K562 (cell line): ENCODE results near the gene MCMBP. TPM values are rescaled to one million over a fixed set of nuclear protein-coding genes. Genes with fewer than 3 reads are reported as not detected.

Source experiments
- ARHGAP35 ChIP-seq: fragments of 450-650 bp; IDR thresholded peaks from 2 replicates; pipeline ENCODE4 v1.6.1; 2018; ENCODE audit not compliant: partially characterized antibody
- BMI1 ChIP-seq: fragments of 150-350 bp; IDR thresholded peaks from 2 replicates; pipeline ENCODE4 v1.6.1; 2014; ENCODE audit warnings: low read length
- DMBX1 ChIP-seq: fragments of 250-450 bp; sonication (Bioruptor Pico); IDR thresholded peaks from 2 replicates; pipeline ENCODE4 v1.8.0; 2022; ENCODE audit warnings: inconsistent platforms, mild to moderate bottlenecking, moderate library complexity, borderline replicate concordance
- ELF4 ChIP-seq: fragments of 450-650 bp; formaldehyde crosslinking; IDR thresholded peaks from 2 replicates; pipeline ENCODE4 v1.4.0; 2022; ENCODE audit warnings: missing genetic modification characterization
- FOSL1 ChIP-seq: fragments of 200-800 bp; sonication (Bioruptor generic); conservative IDR thresholded peaks from 2 replicates; pipeline ENCODE4 v1.6.1; 2016; ENCODE audit warnings: missing genetic modification characterization, missing compliant biosample characterization
- KDM1A ChIP-seq, 2 experiments: fragments of 450-650 bp; IDR thresholded peaks; 2 replicates each; pipeline ENCODE4 v1.6.1; 2016; ENCODE audit warnings: mild to moderate bottlenecking in 2 of 2
- LCOR ChIP-seq: sonication (generic); formaldehyde crosslinking; IDR thresholded peaks from 2 replicates; pipeline ENCODE4 v1.8.0; 2022; ENCODE audit warnings: mild to moderate bottlenecking, missing genetic modification reagents
- NR2F6 ChIP-seq: fragments of 450-650 bp; formaldehyde crosslinking; IDR thresholded peaks from 2 replicates; pipeline ENCODE4 v1.4.0; 2020; ENCODE audit warnings: mild to moderate bottlenecking
- PRPF4 ChIP-seq: fragments of 200-400 bp; formaldehyde crosslinking; IDR thresholded peaks from one replicate; pipeline ENCODE4 v1.6.1; 2017; ENCODE audit warnings: low read length, low read depth, mild to moderate bottlenecking; ENCODE audit not compliant: insufficient read depth, poor library complexity, severe bottlenecking
- RBM25 ChIP-seq: fragments of 200-400 bp; formaldehyde crosslinking; IDR thresholded peaks from 2 replicates; pipeline ENCODE4 v1.6.1; 2018; ENCODE audit warnings: low read length, low read depth, moderate library complexity; ENCODE audit not compliant: severe bottlenecking
- RBM34 ChIP-seq: fragments of 200-400 bp; formaldehyde crosslinking; IDR thresholded peaks from 2 replicates; pipeline ENCODE4 v1.6.1; 2018; ENCODE audit warnings: low read length, borderline replicate concordance; ENCODE audit not compliant: insufficient read depth
- RNF2 ChIP-seq: sonication (generic); IDR thresholded peaks from 2 replicates; pipeline ENCODE4 v1.6.1; 2016
- SIRT6 ChIP-seq: IDR thresholded peaks from one replicate; pipeline ENCODE4 v1.6.1; 2012; ENCODE audit warnings: low read depth, mild to moderate bottlenecking, control low read depth, inconsistent platforms, low read length, moderate library complexity
- SMARCA5 ChIP-seq: fragments of 450-650 bp; IDR thresholded peaks from 2 replicates; pipeline ENCODE4 v1.6.1; 2016
- TFE3 ChIP-seq: fragments of 450-650 bp; formaldehyde crosslinking; IDR thresholded peaks from 2 replicates; pipeline ENCODE4 v1.4.0; 2020; ENCODE audit warnings: mild to moderate bottlenecking, mixed read lengths
- ZBTB5 ChIP-seq: fragments of 450-650 bp; IDR thresholded peaks from 2 replicates; pipeline ENCODE4 v1.6.1; 2017; ENCODE audit warnings: antibody characterized with exemption
- ZKSCAN3 ChIP-seq: fragments of 250-450 bp; sonication (Bioruptor Pico); IDR thresholded peaks from 2 replicates; pipeline ENCODE4 v1.4.0; 2020
- ZNF512 ChIP-seq: IDR thresholded peaks from 2 replicates; pipeline ENCODE4 v1.6.1; 2016; ENCODE audit warnings: missing genetic modification characterization, missing compliant biosample characterization
- ZNF57 ChIP-seq: fragments of 450-650 bp; formaldehyde crosslinking; IDR thresholded peaks from 2 replicates; pipeline ENCODE4 v1.4.0; 2020; ENCODE audit warnings: mild to moderate bottlenecking, moderate library complexity
- ZNF707 ChIP-seq: fragments of 250-450 bp; sonication (Bioruptor Pico); conservative IDR thresholded peaks from 2 replicates; pipeline ENCODE4 v1.8.0; 2022; ENCODE audit warnings: inconsistent platforms, mild to moderate bottlenecking, moderate library complexity
- polyA plus RNA-seq, 8 experiments: library from polyadenylated mRNA; depleted of rRNA in 4 of 8; stranded (reverse) in 5 of 8; unstranded in 3 of 8; fragments of >200 nt; fragmentation: Nextera tagmentation in 2 of 8; fragmentation: Illumina TruSeq in 1 of 8; extraction: Ambion mirVana in 2 of 8; extraction: Trizol in 1 of 8; gene quantifications; 2 replicates each; pipeline versions ENCODE4 v1.2.1 to v1.2.3, GENCODE V29; 2011 to 2014; ENCODE audit warnings: inconsistent platforms in 1 of 8, missing spikeins in 1 of 8
- total RNA-seq, 7 experiments: library from RNA; depleted of rRNA in 6 of 7; stranded (reverse); fragments of >200 nt in 6 of 7; fragmentation: Illumina TruSeq in 2 of 7; extraction: Trizol in 2 of 7; gene quantifications; 2 replicates each; pipeline versions ENCODE4 v1.2.1 to v1.2.3, GENCODE V29; 2011 to 2021; ENCODE audit warnings: low replicate concordance in 1 of 7
- TF ChIP-seq, protein P1 (sequence below): sonication (generic); formaldehyde crosslinking; IDR thresholded peaks from 2 replicates; pipeline ENCODE4 v1.8.1; 2023; ENCODE audit warnings: mild to moderate bottlenecking, missing genetic modification reagents

MCMBP gene
- total and polyA plus RNA-seq, 9 of the 15 experiments (the other 6 are each of a cell fraction or from before 2014, with no cell fraction given), result 11.2 to 74.3 (median 50.5) TPM

DNA sequence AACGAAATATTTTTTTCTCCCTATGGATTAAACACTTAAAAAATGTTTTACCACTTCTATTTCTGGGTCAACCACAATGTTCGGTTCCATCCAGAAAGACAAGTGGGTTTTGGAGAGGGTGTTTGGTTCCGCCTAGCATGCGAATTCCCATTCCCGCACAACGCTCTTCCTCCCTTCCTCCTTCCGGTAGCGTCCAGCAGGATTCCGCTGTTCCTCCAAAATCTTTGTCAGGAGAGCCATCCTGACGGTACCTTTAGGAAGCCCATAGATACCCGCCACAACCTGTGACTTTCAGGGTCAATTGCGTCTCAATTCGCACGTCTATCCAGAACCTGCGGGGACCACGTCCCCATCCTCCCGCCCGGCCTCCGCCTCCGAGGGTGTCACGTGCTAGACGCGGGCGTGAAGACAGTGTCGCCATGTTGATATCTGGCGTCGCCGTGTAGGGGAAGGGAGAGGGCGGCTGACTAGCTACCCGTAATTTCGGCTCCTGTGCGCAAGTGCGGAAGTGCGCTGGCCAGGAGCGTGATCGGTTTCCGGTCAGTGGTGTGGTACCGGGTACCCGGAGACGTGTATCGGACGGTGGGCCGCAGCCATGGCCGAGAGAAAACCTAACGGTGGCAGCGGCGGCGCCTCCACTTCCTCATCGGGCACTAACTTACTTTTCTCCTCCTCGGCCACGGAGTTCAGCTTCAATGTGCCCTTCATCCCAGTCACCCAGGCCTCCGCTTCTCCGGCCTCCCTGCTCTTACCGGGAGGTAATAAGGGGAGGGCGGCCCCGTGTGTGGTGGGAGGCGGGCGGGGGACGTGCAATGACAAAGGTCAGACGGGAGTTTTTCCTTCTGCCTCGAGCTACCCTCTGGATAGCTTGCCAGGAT is 19.8 kb upstream of the MCMBP start, which contains the start of gene SEC23IP (continued):
- TF ChIP-seq ARHGAP35 (no peak), TFE3 (peak; percentile 96), BMI1 (no peak), ZBTB5 (no peak), SIRT6 (no peak), ELF4 (CRISPR knock-in tag) (no peak), KDM1A (IDR thresholded peaks at IDR 0.05) (no peak), RBM34 (no peak), ZNF57 (no peak), ZNF707 (CRISPR knock-in tag) (no peak), RNF2 (no peak), DMBX1 (CRISPR knock-in tag) (no peak), LCOR (CRISPR knock-in tag) (no peak; the same call in 1 of the 2 replicates), PRPF4 (no peak), NR2F6 (CRISPR knock-in tag) (no peak), ZNF512 (no peak), RBM25 (no peak), SMARCA5 (no peak), FOSL1 (no peak), ZKSCAN3 (CRISPR knock-in tag) (no peak)
- TF ChIP-seq, protein P1, sequence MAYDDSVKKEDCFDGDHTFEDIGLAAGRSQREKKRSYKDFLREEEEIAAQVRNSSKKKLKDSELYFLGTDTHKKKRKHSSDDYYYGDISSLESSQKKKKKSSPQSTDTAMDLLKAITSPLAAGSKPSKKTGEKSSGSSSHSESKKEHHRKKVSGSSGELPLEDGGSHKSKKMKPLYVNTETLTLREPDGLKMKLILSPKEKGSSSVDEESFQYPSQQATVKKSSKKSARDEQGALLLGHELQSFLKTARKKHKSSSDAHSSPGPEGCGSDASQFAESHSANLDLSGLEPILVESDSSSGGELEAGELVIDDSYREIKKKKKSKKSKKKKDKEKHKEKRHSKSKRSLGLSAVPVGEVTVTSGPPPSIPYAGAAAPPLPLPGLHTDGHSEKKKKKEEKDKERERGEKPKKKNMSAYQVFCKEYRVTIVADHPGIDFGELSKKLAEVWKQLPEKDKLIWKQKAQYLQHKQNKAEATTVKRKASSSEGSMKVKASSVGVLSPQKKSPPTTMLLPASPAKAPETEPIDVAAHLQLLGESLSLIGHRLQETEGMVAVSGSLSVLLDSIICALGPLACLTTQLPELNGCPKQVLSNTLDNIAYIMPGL (CRISPR knock-in tag), result no peak
